SKM-1 (cell line): ENCODE results near the gene PDE10A.
"Not testable (repeated sequence)": the region's sequence is repeated elsewhere in the genome, so short reads cannot be mapped to it uniquely, and the experiment has no call there.

ENCODE experiments used
- DNase-seq: peaks from one replicate; lab custom pipeline; 2025; ENCODE audit not compliant: unreplicated experiment; lab: John Stamatoyannopoulos, UW

The PDE10A gene

DNA sequence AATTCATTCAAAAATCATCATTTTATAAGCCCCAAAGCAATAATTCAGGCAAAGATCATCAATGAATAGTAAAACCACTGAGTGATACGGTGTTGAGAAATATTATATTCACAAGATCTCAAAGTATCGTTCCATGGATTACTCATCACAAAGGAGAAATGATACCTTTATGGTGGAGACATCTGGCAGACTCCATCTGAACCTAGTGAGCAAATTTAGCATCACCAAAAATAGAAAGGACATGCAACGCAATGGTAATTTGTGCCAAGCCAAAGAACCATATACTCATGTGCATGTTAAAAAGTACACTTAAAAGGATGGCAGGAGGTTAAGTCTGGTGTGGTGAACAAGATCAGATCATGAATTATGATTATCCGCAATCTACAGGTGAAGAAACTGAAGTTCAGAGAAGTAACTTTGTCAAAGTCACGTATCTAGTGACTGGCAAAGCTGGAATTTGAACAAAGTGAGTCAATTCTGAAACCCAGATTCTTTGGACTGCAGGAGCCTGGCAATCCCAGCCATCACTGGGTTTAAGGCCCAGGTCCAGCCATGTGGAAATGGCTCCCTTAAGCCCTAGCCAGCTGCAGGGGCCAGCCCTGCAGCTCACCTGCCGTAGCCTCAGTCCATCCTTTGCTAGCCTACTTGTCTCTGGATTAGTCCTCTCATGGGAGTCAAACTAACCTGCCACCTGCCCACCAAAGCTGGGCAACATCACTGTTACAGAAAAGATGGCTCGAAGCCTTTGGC lies 68.3 kb downstream of the PDE10A start:
- DNase-seq, result no peak

DNA sequence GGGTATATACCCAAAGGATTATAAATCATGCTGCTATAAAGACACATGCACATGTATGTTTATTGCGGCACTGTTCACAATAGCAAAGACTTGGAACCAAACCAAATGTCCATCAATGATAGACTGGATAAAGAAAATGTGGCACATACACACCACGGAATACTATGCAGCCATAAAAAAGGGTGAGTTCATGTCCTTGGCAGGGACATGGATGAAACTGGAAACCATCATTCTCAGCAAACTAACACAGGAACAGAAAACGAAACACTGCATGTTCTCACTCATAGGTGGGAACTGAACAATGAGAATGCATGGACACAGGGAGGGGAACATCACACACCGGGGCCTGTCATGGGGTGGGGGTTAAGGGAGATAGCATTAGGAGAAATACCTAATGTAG lies 70.1 kb downstream of the PDE10A start:
- DNase-seq, result not testable (repeated sequence)

DNA sequence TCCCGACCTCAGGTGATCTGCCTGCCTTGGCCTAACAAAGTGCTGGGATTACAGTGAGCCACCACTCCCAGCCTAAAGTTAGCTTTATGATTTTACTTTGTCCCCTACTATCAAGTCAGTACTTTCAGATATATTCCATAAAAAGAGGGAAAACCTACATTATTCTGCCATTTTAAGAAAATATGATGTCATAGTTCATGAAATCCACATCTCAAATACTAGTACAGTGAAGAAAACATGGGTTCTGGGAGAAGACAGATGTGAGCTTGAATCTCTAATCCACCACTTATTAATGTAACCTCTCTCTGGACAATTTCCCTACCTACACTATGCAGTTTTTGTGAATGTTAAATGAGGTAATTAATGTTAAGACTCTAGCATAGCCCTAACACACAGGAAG lies 74.5 kb downstream of the PDE10A start:
- DNase-seq, result no peak

DNA sequence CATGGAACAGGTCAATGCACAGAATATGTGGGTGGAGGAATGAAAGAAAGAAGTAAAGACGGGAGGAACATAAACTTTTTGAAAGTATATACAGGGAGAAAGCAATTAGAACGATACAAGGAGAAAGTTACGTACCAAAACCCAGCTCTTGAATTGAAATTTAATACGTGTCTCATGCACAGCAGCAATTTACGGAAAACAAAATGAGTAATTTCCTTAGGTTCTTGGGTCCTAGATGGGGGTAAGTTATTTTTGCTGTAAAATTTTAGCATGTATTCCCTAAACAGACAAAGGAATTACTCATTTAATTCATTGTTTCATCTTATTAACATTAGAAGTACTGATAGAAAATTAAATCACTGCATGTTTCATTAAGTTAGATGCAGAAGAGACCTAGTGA lies 75.8 kb downstream of the PDE10A start:
- DNase-seq, result no peak

DNA sequence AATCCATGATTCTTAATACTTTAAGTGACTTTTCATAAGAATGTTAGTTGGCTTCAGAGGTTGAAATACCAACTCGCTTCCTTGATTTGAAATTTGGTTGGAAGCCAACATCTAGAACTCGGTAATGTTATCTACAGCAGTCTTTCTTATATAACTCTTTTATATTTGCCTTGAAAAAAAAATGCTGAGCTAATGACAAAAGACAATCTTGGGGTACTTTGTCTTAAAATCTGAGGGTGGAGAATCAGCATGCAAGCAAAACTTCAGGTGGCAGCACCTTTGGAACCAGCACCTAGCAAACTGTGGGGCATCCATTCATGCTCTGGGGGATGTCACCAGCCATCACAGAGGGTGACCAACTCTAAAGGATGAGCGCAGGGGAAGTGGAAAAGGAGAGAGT lies 76.3 kb downstream of the PDE10A start:
- DNase-seq, result no peak

DNA sequence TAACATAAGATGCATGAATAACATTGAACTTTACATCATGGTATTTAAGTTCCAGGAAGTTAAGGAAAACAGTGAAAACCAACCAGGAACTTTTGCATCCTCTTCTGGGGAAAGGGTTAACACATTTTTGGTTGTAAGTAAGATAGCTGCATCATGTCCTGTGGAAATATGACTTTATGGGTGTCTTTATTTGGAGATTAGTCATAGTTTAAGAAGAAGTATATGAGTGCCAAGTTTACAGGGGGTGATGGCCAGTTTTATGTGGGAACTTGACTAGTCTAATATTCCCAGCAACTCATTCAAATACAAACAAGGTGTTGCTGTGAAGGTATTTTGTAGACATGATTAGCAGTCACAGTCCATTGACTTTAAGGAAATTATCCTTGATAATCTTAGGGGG lies 78.0 kb downstream of the PDE10A start:
- DNase-seq, result no peak

GRCh38 chr6:165584541-165584940 lies 78.5 kb downstream of the PDE10A start:
- no peak for DNase-seq

GRCh38 chr6:165581678-165582077 lies 81.4 kb downstream of the PDE10A start:
- no peak for DNase-seq

- DNase-seq, result no peak
Measured at GRCh38 chr6:165580136-165580535, 82.9 kb downstream of the PDE10A start.

DNA sequence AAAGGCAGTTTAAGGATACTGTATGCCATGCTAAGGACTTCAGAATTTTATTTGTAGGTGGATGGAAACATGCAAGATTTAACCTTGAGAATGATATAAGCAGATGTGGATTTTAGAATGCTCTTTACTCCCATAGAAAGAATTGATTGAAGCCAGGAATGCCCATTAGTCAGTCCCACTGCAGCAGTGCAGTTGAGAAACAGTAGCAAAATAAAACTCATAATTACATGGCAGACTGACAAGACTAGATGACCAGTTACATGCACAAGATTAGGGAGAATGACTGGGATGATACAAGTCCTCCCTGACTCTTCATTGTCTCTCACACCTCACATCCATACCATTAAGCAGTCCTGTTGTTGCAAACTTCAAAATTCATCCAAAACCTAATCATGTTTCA lies 83.9 kb downstream of the PDE10A start:
- no peak for DNase-seq

DNA sequence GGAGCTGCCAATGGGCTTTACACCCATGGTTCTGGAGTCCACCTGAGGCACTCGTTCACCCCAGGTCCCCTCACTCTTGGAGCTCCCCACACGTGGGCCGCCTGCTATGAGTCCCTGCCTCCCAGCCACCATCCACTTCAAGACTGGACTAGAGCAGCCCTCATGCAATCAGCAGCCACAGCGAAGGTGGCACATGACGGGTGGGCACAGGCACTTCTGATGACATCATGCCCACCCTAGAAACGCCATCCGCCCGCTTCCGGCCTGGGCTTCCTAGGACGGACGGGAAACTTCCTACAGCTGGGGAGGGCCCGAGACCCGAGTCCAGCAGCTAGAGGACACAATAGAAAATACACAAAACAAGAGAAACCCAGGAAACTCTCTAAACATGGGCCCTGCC lies 85.5 kb downstream of the PDE10A start:
- DNase-seq, result no peak

GRCh38 chr6:165575158-165575549 lies 87.9 kb downstream of the PDE10A start:
- no peak for DNase-seq

DNA sequence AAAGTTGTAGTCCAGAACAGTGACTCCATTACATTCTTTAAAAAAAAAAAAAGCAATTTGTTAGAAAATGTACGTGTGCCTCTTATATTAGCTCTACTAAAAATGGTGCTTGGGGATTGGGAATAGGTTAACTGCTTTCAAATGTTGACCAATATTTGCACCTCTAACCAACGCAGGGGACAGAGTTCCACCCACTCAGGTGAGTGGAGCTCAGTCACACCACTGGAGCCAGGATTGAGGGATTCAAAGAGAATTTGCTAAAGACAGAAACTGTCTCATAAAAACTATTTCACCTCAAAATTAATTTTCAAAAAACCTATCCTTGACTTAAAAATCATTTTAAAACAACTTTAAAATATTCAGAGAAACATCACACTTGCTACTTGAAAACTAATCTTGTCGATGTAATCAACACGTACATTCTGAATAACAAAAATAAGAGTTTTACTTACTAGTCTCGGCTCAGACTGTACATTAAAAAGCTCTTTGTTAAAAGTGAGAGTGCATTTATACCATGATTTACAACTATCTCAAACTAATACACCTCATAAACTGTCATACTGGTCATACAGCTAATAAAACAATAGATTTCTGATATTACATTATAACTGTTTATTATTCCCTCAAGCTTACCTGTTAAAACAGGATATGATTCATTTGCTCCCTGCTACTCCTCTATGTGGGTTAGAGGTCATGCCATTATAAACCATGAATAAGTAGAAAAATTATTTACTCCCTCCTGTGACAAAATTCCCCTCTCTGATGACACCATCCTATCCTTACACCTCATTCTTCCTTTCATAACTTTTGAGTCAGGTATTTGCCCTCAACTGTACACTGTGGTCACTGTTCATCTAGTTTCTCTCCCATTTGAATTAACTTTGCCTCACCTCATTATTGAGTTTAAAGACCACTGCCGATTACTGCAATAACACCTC lies 88.6 kb downstream of the PDE10A start:
- DNase-seq, result no peak

GRCh38 chr6:165573671-165574070 lies 89.4 kb downstream of the PDE10A start:
- DNase-seq, result no peak

GRCh38 chr6:165571721-165572132 lies 91.3 kb downstream of the PDE10A start:
- no peak for DNase-seq

DNA sequence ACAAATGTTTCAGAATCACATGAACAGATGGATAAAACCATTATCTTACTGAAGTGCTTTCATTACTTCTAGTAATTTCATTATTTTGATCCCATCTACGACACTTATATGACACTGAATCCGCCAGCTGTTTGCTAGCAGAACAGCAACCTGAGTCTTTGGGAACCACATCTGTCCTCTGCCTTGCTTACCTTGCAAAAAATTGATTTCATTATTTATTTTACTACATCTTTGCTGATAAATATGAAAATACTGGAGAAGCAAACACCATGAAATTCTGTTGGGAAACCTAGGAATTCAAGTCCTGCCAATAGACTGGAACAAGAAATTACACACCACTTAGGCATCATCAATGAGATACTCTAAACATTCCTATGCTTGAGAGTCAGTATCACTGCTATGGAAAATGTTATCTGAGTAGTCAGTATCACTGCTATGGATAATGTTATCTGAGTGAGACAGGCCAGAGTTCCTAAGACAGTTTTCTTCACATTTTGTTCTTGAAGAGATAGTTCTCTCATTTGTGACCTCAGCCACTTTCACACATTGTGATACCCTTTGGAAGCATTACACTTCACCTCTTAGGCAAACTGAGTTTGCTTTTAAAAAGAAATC lies 91.9 kb downstream of the PDE10A start:
- DNase-seq, result no peak

DNA sequence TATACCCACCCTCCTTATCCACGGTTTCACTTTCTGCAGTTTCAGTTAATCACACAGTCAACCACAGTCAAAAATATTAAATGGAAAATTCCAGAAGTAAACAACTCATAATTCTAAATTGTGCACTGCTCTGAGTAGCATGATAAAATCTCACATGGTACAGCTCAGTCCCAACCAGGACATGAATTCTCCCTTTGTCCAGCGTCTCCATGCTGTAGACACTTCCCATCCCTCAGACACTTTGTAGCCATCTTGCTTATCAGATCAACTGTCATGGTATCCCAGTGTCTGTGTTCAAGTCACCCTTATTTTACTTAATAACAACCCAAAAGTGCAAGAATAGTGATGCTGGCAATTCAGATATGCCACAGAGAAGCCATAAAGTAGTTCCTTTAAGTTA lies 94.7 kb downstream of the PDE10A start:
- no peak for DNase-seq

- DNase-seq, result no peak
Measured at GRCh38 chr6:165566088-165566828, 96.8 kb downstream of the PDE10A start.

GRCh38 chr6:165562421-165563090 lies 100.5 kb downstream of the PDE10A start:
- DNase-seq, result no peak

DNA sequence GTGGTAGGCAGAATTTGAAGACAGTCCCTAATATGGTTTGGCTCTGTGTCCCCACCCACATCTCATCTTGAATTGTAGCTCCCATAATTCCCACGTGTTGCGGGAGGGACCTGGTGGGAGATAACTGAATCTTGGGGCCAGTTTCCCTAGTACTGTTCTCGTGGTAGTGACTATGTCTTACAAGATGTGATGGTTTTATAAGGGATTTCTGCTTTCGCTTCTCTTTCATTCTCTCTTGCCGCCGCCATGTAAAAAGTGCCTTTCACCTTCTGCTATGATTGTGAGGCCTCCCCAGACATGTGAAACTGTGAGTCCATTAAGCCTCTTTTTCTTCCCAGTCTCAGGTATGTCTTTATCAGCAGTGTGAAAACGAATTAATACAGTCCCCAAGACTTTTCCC lies 103.4 kb downstream of the PDE10A start:
- DNase-seq, result no peak

- not testable (repeated sequence) for DNase-seq
Measured at GRCh38 chr6:165558097-165558496, 104.9 kb downstream of the PDE10A start.
